D721Med (cell line): ENCODE measurements around the gene SLC16A8.

ENCODE experiments used
- DNase-seq: peaks from one replicate; pipeline ENCODE4 v3.0.0; 2011; ENCODE audit warnings: low spot score; ENCODE audit not compliant: insufficient read length
- FAIRE-seq: peaks from 2 replicates; lab custom pipeline; 2011; peaks lifted over from hg19 to GRCh38; lab: Jason Lieb, UNC
- TF ChIP-seq, protein P1 (sequence below): IDR thresholded peaks from 2 replicates; pipeline ENCODE4 v1.5.1; 2012; ENCODE audit warnings: mild to moderate bottlenecking, control low read depth; ENCODE audit not compliant: insufficient read depth; ENCODE audit errors: missing control alignments

SLC16A8 gene

GRCh38 chr22:38031491-38031890, 52.5 kb downstream of the SLC16A8 start:
- TF ChIP-seq, protein P1, sequence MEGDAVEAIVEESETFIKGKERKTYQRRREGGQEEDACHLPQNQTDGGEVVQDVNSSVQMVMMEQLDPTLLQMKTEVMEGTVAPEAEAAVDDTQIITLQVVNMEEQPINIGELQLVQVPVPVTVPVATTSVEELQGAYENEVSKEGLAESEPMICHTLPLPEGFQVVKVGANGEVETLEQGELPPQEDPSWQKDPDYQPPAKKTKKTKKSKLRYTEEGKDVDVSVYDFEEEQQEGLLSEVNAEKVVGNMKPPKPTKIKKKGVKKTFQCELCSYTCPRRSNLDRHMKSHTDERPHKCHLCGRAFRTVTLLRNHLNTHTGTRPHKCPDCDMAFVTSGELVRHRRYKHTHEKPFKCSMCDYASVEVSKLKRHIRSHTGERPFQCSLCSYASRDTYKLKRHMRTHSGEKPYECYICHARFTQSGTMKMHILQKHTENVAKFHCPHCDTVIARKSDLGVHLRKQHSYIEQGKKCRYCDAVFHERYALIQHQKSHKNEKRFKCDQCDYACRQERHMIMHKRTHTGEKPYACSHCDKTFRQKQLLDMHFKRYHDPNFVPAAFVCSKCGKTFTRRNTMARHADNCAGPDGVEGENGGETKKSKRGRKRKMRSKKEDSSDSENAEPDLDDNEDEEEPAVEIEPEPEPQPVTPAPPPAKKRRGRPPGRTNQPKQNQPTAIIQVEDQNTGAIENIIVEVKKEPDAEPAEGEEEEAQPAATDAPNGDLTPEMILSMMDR = no peak
- FAIRE-seq = no peak

GRCh38 chr22:38030311-38031133, 53.5 kb downstream of the SLC16A8 start:
- DNase-seq (no peak), FAIRE-seq (no peak)
- TF ChIP-seq, protein P1 = no peak

More at GRCh38 chr22:38031491-38031890, 52.5 kb downstream of the SLC16A8 start:
- DNase-seq = no peak

DNA sequence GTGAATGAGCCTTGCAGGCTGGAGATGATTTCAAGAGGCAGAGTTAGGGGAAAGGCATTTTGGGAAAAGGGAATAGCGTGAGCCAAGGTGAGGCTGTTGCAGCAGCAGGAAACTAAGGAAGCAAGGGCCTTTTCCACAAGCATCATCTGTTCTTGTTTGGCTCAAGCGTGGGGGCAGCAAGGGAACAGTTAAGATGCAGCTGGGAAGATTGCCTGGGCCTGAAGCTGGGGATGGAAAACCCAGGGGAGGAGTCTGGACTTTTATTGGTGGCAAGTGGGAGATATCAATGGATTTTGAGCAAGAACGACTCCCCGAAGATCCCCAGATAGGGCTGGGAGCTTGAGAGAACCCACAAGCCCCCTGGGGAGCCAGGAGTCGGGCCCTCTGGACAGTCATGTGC, 54.1 kb downstream of the SLC16A8 start:
- DNase-seq = no peak
- no peak for FAIRE-seq
- TF ChIP-seq, protein P1 = no peak

- no peak for FAIRE-seq
- no peak for DNase-seq
- TF ChIP-seq, protein P1 = no peak
Observed at GRCh38 chr22:38029370-38029769, 54.6 kb downstream of the SLC16A8 start.

DNA sequence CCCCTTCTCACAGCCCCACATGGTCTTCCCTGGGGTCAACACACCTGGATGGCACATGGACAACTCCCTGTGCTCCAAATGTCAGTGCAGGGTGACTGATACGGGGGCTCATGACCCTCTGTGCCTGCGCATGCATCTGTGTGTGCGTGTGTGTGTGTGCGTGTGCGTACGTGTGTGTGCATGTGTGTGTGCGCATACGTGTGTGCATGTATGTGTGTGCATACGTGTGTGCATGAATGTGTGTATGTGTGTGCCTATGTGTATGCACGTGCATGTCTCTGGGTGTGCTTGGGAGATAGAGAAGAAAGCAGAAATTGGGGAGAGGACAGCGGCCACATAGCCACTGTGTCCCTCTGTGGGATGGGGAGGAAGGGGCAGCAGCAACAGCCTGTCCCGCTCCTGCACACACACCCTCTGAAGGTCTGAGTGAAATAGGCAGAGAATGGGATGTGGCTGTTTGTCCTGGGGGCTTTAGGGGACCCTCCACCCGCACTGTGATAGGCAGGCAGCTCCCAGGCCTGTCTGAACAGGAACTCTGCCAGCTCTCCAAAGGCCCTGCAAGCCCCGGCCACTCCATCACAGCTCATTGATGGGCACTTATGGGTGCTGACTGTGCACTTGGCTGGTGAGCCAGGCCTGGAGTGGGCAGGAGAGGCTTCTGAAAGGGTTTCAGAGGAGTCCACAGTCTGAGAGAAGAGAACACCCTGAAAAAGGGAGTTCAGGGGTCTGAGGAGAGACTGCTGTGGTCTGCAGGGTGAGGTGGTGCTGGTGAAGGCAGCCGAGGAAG, 55.4 kb downstream of the SLC16A8 start:
- TF ChIP-seq, protein P1 = no peak
- DNase-seq = no peak
- FAIRE-seq = no peak
